GM12878 (cell line): ENCODE measurements around the gene OPA1. TPM values are rescaled to one million over a fixed set of nuclear protein-coding genes. Genes with fewer than 3 reads are reported as not detected.

Experiments
- EED ChIP-seq: sonication (generic); IDR thresholded peaks from 2 replicates; pipeline ENCODE4 v1.6.1; 2016; ENCODE audit warnings: antibody characterized with exemption, low read depth
- HDGF ChIP-seq: fragments of 450-650 bp; IDR thresholded peaks from 2 replicates; pipeline ENCODE4 v1.6.1; 2016; ENCODE audit warnings: antibody characterized with exemption
- JUNB ChIP-seq: IDR thresholded peaks from 2 replicates; pipeline ENCODE4 v1.6.1; 2016; ENCODE audit warnings: antibody characterized with exemption, mild to moderate bottlenecking
- KLF5 ChIP-seq: fragments of 450-650 bp; IDR thresholded peaks from 2 replicates; pipeline ENCODE4 v1.6.1; 2014; ENCODE audit warnings: mild to moderate bottlenecking; ENCODE audit not compliant: partially characterized antibody
- SMARCA5 ChIP-seq: fragments of 450-650 bp; IDR thresholded peaks from 2 replicates; pipeline ENCODE4 v1.6.1; 2017; ENCODE audit warnings: mild to moderate bottlenecking
- SMC3 ChIP-seq: IDR thresholded peaks from 2 replicates; pipeline ENCODE4 v1.6.1; 2011; ENCODE audit warnings: low read length, improper control_type of control experiment, borderline replicate concordance
- SREBF1 ChIP-seq: IDR thresholded peaks from 2 replicates; pipeline ENCODE4 v1.6.1; 2012; ENCODE audit warnings: mild to moderate bottlenecking, low read length
- polyA plus RNA-seq, 11 experiments: library from polyadenylated mRNA; depleted of rRNA in 4 of 11; unstranded in 6 of 11; stranded (reverse) in 5 of 11; fragments of >200 nt; fragmentation: Nextera tagmentation in 4 of 11; fragmentation: Illumina TruSeq in 1 of 11; extraction: Ambion mirVana in 4 of 11; extraction: Trizol in 1 of 11; gene quantifications; 1 replicate in 1 of 11; 2 replicates in 10 of 11; pipeline versions ENCODE4 v1.2.1 to v1.2.3, GENCODE V29; 2011 to 2016; ENCODE audit warnings: inconsistent platforms in 2 of 11, missing spikeins in 2 of 11, low read depth in 1 of 11
- total RNA-seq, 4 experiments: library from RNA; depleted of rRNA in 3 of 4; stranded (reverse); fragments of >200 nt in 3 of 4; fragmentation: Illumina TruSeq in 1 of 4; extraction: Trizol in 1 of 4; gene quantifications; 2 replicates each; pipeline versions ENCODE4 v1.2.1 to v1.2.3, GENCODE V29; 2013 to 2021
- TF ChIP-seq, protein P1 (sequence below): fragments of 450-650 bp; formaldehyde crosslinking; IDR thresholded peaks from 2 replicates; pipeline ENCODE4 v1.5.0; 2022; ENCODE audit warnings: mild to moderate bottlenecking, missing genetic modification characterization
- TF ChIP-seq, protein P2 (sequence below): IDR thresholded peaks from 2 replicates; pipeline ENCODE4 v1.6.1; 2012; ENCODE audit warnings: low read depth, low read length, improper control_type of control experiment
- TF ChIP-seq, protein P3 (sequence below): IDR thresholded peaks from 2 replicates; pipeline ENCODE4 v1.6.1; 2011; ENCODE audit warnings: borderline replicate concordance, low read depth, mild to moderate bottlenecking, moderate library complexity, low read length; ENCODE audit not compliant: insufficient read depth, poor library complexity, severe bottlenecking

The OPA1 gene
- total and polyA plus RNA-seq, 10 of the 15 experiments (the other 5 are each of a cell fraction or from before 2014, with no cell fraction given) = 14.7 to 108 (median 59.3) TPM

- TF ChIP-seq, protein P1, sequence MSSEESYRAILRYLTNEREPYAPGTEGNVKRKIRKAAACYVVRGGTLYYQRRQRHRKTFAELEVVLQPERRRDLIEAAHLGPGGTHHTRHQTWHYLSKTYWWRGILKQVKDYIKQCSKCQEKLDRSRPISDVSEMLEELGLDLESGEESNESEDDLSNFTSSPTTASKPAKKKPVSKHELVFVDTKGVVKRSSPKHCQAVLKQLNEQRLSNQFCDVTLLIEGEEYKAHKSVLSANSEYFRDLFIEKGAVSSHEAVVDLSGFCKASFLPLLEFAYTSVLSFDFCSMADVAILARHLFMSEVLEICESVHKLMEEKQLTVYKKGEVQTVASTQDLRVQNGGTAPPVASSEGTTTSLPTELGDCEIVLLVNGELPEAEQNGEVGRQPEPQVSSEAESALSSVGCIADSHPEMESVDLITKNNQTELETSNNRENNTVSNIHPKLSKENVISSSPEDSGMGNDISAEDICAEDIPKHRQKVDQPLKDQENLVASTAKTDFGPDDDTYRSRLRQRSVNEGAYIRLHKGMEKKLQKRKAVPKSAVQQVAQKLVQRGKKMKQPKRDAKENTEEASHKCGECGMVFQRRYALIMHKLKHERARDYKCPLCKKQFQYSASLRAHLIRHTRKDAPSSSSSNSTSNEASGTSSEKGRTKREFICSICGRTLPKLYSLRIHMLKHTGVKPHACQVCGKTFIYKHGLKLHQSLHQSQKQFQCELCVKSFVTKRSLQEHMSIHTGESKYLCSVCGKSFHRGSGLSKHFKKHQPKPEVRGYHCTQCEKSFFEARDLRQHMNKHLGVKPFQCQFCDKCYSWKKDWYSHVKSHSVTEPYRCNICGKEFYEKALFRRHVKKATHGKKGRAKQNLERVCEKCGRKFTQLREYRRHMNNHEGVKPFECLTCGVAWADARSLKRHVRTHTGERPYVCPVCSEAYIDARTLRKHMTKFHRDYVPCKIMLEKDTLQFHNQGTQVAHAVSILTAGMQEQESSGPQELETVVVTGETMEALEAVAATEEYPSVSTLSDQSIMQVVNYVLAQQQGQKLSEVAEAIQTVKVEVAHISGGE (CRISPR knock-in tag) = no peak
- TF ChIP-seq JUNB = no peak
- TF ChIP-seq SMC3 = no peak
- no peak for TF ChIP-seq EED
- TF ChIP-seq HDGF = no peak
- no peak for TF ChIP-seq SMARCA5
- TF ChIP-seq SREBF1 = no peak
- TF ChIP-seq, protein P2, sequence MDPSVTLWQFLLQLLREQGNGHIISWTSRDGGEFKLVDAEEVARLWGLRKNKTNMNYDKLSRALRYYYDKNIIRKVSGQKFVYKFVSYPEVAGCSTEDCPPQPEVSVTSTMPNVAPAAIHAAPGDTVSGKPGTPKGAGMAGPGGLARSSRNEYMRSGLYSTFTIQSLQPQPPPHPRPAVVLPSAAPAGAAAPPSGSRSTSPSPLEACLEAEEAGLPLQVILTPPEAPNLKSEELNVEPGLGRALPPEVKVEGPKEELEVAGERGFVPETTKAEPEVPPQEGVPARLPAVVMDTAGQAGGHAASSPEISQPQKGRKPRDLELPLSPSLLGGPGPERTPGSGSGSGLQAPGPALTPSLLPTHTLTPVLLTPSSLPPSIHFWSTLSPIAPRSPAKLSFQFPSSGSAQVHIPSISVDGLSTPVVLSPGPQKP = no peak
- TF ChIP-seq, protein P3, sequence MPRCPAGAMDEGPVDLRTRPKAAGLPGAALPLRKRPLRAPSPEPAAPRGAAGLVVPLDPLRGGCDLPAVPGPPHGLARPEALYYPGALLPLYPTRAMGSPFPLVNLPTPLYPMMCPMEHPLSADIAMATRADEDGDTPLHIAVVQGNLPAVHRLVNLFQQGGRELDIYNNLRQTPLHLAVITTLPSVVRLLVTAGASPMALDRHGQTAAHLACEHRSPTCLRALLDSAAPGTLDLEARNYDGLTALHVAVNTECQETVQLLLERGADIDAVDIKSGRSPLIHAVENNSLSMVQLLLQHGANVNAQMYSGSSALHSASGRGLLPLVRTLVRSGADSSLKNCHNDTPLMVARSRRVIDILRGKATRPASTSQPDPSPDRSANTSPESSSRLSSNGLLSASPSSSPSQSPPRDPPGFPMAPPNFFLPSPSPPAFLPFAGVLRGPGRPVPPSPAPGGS = no peak
- TF ChIP-seq KLF5 = no peak
Measured at GRCh38 chr3:193711964-193712598, 119.1 kb downstream of the OPA1 start (continued).
